Smooth muscle cell of trachea (primary cell): ENCODE data around the gene PUM1. TPM values are rescaled to one million over a fixed set of nuclear protein-coding genes. Genes with fewer than 3 reads are reported as not detected.

Source experiments
- total RNA-seq: library from RNA; depleted of rRNA; stranded (reverse); fragments of >200 nt; gene quantifications from 2 replicates; pipeline ENCODE4 v1.2.1, GENCODE V29; 2014

The PUM1 gene
- total RNA-seq, result 64.1 and 78.7 TPM in 2 replicates

GRCh38 chr1:31065310-31066217 lies at the start of gene PUM1:
Gene PUM1, minus strand, starts transcription at chr1:31065717. Its CDS starts 6,151 bp downstream, at chr1:31059566.

DNA sequence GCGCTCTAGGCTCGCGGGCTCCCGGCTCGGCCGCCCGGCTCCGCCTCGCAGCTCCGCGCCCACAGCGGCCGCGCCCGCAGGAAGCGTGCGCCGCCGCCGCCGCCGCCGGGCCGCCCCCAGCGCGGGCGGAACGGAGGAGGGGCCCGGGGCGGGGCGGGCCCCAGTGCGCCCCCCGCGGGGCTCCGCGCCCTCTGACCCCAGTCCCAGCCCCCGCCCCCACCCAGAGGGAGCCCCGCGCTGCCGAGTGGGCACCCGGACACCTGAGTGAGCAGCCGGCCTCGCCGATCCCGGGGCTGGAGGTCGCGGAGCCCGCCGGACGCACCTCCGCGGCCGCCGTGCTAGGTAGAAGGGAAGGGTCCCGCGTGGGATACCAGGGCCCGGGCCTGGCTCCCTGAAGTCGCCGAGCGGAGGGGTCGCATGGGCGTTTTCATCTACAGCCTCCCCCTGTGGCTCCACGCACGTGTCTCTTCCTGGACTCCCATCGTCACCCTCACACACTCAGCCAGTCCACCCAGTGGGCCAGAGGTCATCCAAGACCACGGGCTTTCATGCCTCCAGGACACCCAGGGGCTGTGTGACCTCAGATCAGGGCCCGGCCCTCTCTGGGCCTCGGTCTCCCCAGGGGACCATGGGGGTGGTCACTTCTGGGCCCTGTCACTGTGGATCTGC lies 156.7 kb downstream of the PUM1 start, which contains the start of gene SDC3:
Gene SDC3, minus strand, starts transcription at position 63 of the 669 bp plus-strand sequence. CDS start 172 bp downstream, outside the sequence.

Other genes starting within 250 kb of the PUM1 start
- 15.6 and 38.9 TPM in 2 replicates for gene SDC3, start 157.0 kb downstream of the PUM1 start, total RNA-seq
- 0.33 TPM in 1 of 2 replicates, not detected in the other for gene NKAIN1, start 174.2 kb upstream of the PUM1 start, total RNA-seq
- 83.2 and 91.9 TPM in 2 replicates for gene SNRNP40, start 231.1 kb upstream of the PUM1 start, total RNA-seq
- gene ZCCHC17, start 231.3 kb upstream of the PUM1 start, total RNA-seq, result 31.3 and 41.9 TPM in 2 replicates